Endothelial cell of umbilical vein (primary cell): ENCODE data around the gene ST6GALNAC6. TPM values are rescaled to one million over a fixed set of nuclear protein-coding genes. Genes with fewer than 3 reads are reported as not detected.

Source experiments
- BruUV-seq: library from RNA; stranded (reverse); fragments of 400-500 nt; replicated peaks from 2 replicates; lab custom pipeline; 2021; lab: Mats Ljungman, UMichigan
- CTCF ChIA-PET: fragments of 300-600, 350-600 bp; sonication (Branson Sonifier 250); formaldehyde crosslinking; loops from one replicate; lab custom pipeline; 2021; ENCODE audit warnings: antibody characterized with exemption, inconsistent platforms; lab: Charles Lee
- POLR2A ChIA-PET: fragments of 300-600, 350-600 bp; sonication (Branson Sonifier 250); formaldehyde crosslinking; loops from one replicate; lab custom pipeline; 2021; ENCODE audit warnings: antibody characterized with exemption, inconsistent platforms; lab: Charles Lee
- DNase-seq: peaks from one replicate; pipeline ENCODE4 v3.0.0-alpha.2; 2011; ENCODE audit warnings: low read depth, low spot score
- FAIRE-seq: peaks from 2 replicates; lab custom pipeline; 2011; peaks lifted over from hg19 to GRCh38; lab: Jason Lieb, UNC
- H2AFZ ChIP-seq: 2 replicates; pipeline ENCODE4 v1.6.0; 2012; ENCODE audit warnings: low read depth, low read length, control low read depth, inconsistent platforms
- H3K27ac ChIP-seq: 2 replicates; pipeline ENCODE4 v1.5.1; 2011; ENCODE audit warnings: low read depth, mild to moderate bottlenecking, control low read depth, low read length, moderate library complexity; ENCODE audit not compliant: insufficient read depth
- H3K27me3 ChIP-seq, 2 experiments: 2 replicates each; pipeline versions ENCODE4 v1.6.0 to v1.6.1; 2011; ENCODE audit warnings: low read length in 2 of 2, mixed read lengths in 1 of 2; ENCODE audit not compliant: control insufficient read depth in 2 of 2, insufficient read depth in 2 of 2
- H3K36me3 ChIP-seq, 2 experiments: 2 replicates in 1 of 2; 3 replicates in 1 of 2; pipeline ENCODE4 v1.5.1; 2011; ENCODE audit warnings: low read length in 2 of 2, mild to moderate bottlenecking in 1 of 2, moderate library complexity in 1 of 2; ENCODE audit not compliant: control insufficient read depth in 2 of 2, insufficient read depth in 2 of 2; ENCODE audit errors: extremely low read depth in 1 of 2
- H3K4me1 ChIP-seq: 3 replicates; pipeline ENCODE4 v1.5.1; 2011; ENCODE audit warnings: mild to moderate bottlenecking, low read length; ENCODE audit not compliant: control insufficient read depth, insufficient read depth; ENCODE audit errors: extremely low read depth
- H3K4me2 ChIP-seq: 2 replicates; pipeline ENCODE4 v1.6.1; 2011; ENCODE audit warnings: low read length, control low read depth, mixed read lengths; ENCODE audit not compliant: insufficient read depth
- H3K4me3 ChIP-seq, 3 experiments: fragments of 200-600 bp in 1 of 3; sonication (generic), shearing (Covaris generic) in 1 of 3; replicated peaks in 1 of 3; 2 replicates each; pipeline ENCODE4 v1.5.1; 2011 to 2016; ENCODE audit warnings: control low read depth in 3 of 3, low read length in 3 of 3, mild to moderate bottlenecking in 2 of 3, inconsistent platforms in 1 of 3, low read depth in 1 of 3, moderate library complexity in 1 of 3; ENCODE audit not compliant: insufficient read depth in 1 of 3
- H3K79me2 ChIP-seq: 2 replicates; pipeline ENCODE4 v1.6.0; 2012; ENCODE audit warnings: low read length, inconsistent platforms; ENCODE audit not compliant: control insufficient read depth, insufficient read depth
- H3K9ac ChIP-seq: replicated peaks from 2 replicates; pipeline ENCODE3; 2011; ENCODE audit warnings: low read length, control low read depth; ENCODE audit not compliant: insufficient read depth; ENCODE audit errors: extremely low read depth
- H3K9me1 ChIP-seq: replicated peaks from 3 replicates; pipeline ENCODE4 v1.6.0; 2011; ENCODE audit warnings: mild to moderate bottlenecking, low read length; ENCODE audit not compliant: control insufficient read depth, insufficient read depth; ENCODE audit errors: extremely low read depth
- H3K9me3 ChIP-seq: replicated peaks from 2 replicates; pipeline ENCODE4 v1.5.1; 2012; ENCODE audit warnings: low read length, inconsistent platforms; ENCODE audit not compliant: control insufficient read depth, insufficient read depth
- H4K20me1 ChIP-seq: replicated peaks from 2 replicates; pipeline ENCODE3; 2011; ENCODE audit warnings: mild to moderate bottlenecking, low read length; ENCODE audit not compliant: control insufficient read depth, insufficient read depth; ENCODE audit errors: extremely low read depth
- CTCF ChIP-seq, 2 donors: IDR thresholded peaks; 1 replicate in 1 of 2; 2 replicates in 1 of 2; pipeline ENCODE4 v1.5.1; 2011; ENCODE audit warnings: low read length in 2 of 2, mild to moderate bottlenecking in 2 of 2, moderate library complexity in 2 of 2, control low read depth in 1 of 2, inconsistent platforms in 1 of 2, low read depth in 1 of 2; ENCODE audit not compliant: insufficient read depth in 1 of 2; ENCODE audit errors: extremely low read depth in 1 of 2
- EZH2 ChIP-seq: IDR thresholded peaks from 2 replicates; pipeline ENCODE4 v1.6.1; 2012; ENCODE audit warnings: borderline replicate concordance, low read depth, mild to moderate bottlenecking, moderate library complexity, low read length, inconsistent platforms; ENCODE audit not compliant: severe bottlenecking
- FOS ChIP-seq: IDR thresholded peaks from 2 replicates; pipeline ENCODE4 v1.6.1; 2011; ENCODE audit warnings: mild to moderate bottlenecking, low read length, moderate library complexity, borderline replicate concordance; ENCODE audit not compliant: insufficient read depth
- GATA2 ChIP-seq: IDR thresholded peaks from 2 replicates; pipeline ENCODE4 v1.7.0; 2011; ENCODE audit warnings: low read depth, mild to moderate bottlenecking, moderate library complexity, mixed read lengths, low read length; ENCODE audit not compliant: insufficient read length, insufficient read depth
- JUN ChIP-seq: IDR thresholded peaks from 2 replicates; pipeline ENCODE4 v1.6.1; 2011; ENCODE audit warnings: borderline replicate concordance, low read depth; ENCODE audit not compliant: insufficient read length, insufficient read depth
- MAX ChIP-seq: IDR thresholded peaks from 2 replicates; pipeline ENCODE4 v1.6.1; 2011; ENCODE audit not compliant: insufficient read depth, insufficient read length
- MYC ChIP-seq: IDR thresholded peaks from one replicate; pipeline ENCODE4 v1.6.1; 2011; ENCODE audit warnings: mild to moderate bottlenecking, low read depth, low read length
- POLR2A ChIP-seq: IDR thresholded peaks from 2 replicates; pipeline ENCODE4 v1.6.1; 2012; ENCODE audit warnings: low read depth, mild to moderate bottlenecking, control low read depth, low read length
- POLR2AphosphoS5 ChIP-seq: IDR thresholded peaks from 2 replicates; pipeline ENCODE4 v1.6.1; 2012; ENCODE audit warnings: low read depth, mild to moderate bottlenecking, control low read depth, low read length, moderate library complexity; ENCODE audit not compliant: insufficient read depth
- dilution Hi-C: fragments of 300-500 bp; cut with MboI; formaldehyde crosslinking; loops from one replicate; pipeline ENCODE4 v1.15.0; 2019; ENCODE audit warnings: low sequenced_read_pairs; ENCODE audit not compliant: extremely low pct_ligation_motif_present
- intact Hi-C: fragments of 100-400 bp; cut with micrococcal nuclease; formaldehyde crosslinking; loops from one replicate; pipeline ENCODE4 v1.10.0; 2022
- polyA plus RNA-seq, 4 experiments: library from polyadenylated mRNA; depleted of rRNA in 3 of 4; stranded (reverse) in 3 of 4; unstranded in 1 of 4; fragments of >200 nt; gene quantifications; 2 replicates each; pipeline versions ENCODE4 v1.2.1 to v1.2.3, GENCODE V29; 2011 to 2012; ENCODE audit warnings: missing spikeins in 1 of 4
- total RNA-seq: library from RNA; stranded (reverse); gene quantifications from 2 replicates; pipeline ENCODE4 v1.2.3, GENCODE V29; 2021

ST6GALNAC6 gene
- total and polyA plus RNA-seq, 2 donors (not counting 3 experiments of a cell fraction or from before 2014, with no cell fraction given): 43.0 to 78.9 TPM

GRCh38 chr9:127912882-127913281 is 13.5 kb upstream of the ST6GALNAC6 start:
- Histone ChIP-seq H3K27ac (no peak overlapping the region), H3K4me1 (peaks cover 23% of the 10 kb centered on the region), H3K4me3 (no peak overlapping the region), H3K27me3 (no peaks in the 10 kb centered on the region), H3K36me3 (peaks cover 0 to 24% of the 10 kb centered on the region in 2 experiments), H3K9me3 (no peaks in the 10 kb centered on the region), H4K20me1 (no peaks in the 10 kb centered on the region), H3K9ac (no peak overlapping the region), H3K9me1 (no peaks in the 10 kb centered on the region), H2AFZ (no peak overlapping the region), H3K4me2 (no peak overlapping the region), H3K79me2 (peaks cover 12% of the 10 kb centered on the region)
- BruUV-seq: no TSS peak
- dilution Hi-C loops: no loop called here
- POLR2A ChIA-PET: no interaction called here
- TF ChIP-seq POLR2AphosphoS5: no peak
- no peak for TF ChIP-seq GATA2
- TF ChIP-seq JUN: no peak
- no peak for TF ChIP-seq EZH2
- TF ChIP-seq POLR2A: no peak
- no peak for TF ChIP-seq FOS
- no peak for TF ChIP-seq MYC
- no peak for TF ChIP-seq MAX
- no peak for TF ChIP-seq CTCF (IDR thresholded peaks at IDR 0.05; ENCODE audit: extremely low read depth in 1 of 2, insufficient read depth in 1 of 2, low read depth in 1 of 2, low read length in 2 of 2)
- FAIRE-seq (no peak), DNase-seq (no peak)
- intact Hi-C loops: loop anchor here (10.0 kb wide), 1 partner anchor 388 kb away; no protein-coding TSS in a partner anchor
- CTCF ChIA-PET: interaction anchor here (0.6 to 1.2 kb wide), 4 partner anchors 13 to 178 kb away, joined by 3 read pairs; partner anchors contain the start of gene TOR2A
